ENCODE results near the gene MRPL9.

MRPL9 gene

GRCh38 chr1:151762941-151763921 is at the start of gene MRPL9:
TSS of gene MRPL9 (minus strand) at chr1:151763496. CDS start at chr1:151763479, 17 bp downstream.
- ATAC-seq (ENCODE audit: low read depth) (peak; percentile 99), DNase-seq (ENCODE audit: low spot score in 2 of 2) (peak; percentile 76 to 82)
- Mint-ChIP-seq H3K36me3 (peaks cover 15% of the 10 kb centered on the region), H3K27ac (peak within 1 kb of the TSS; percentile 98), H3K4me3 (peak within 1 kb of the TSS; percentile 96), H3K27me3 (no peaks in the 10 kb centered on the region), H3K9me3 (no peaks in the 10 kb centered on the region), H3K4me1 (peaks cover 13% of the 10 kb centered on the region)

- Mint-ChIP-seq H3K4me3 (no peak overlapping the region), H3K36me3 (no peaks in the 10 kb centered on the region), H3K27me3 (peaks cover 11% of the 10 kb centered on the region), H3K27ac (no peak overlapping the region), H3K9me3 (no peaks in the 10 kb centered on the region), H3K4me1 (peaks cover 8% of the 10 kb centered on the region)
- no peak for DNase-seq (ENCODE audit: low spot score in 2 of 2)
- no peak for ATAC-seq (ENCODE audit: low read depth)
These were observed 47.9 kb upstream of the MRPL9 start for GRCh38 chr1:151811181-151811580.

- peaks cover 6% of the 10 kb centered on the region for H3K4me1 Mint-ChIP-seq
- no peak for ATAC-seq (ENCODE audit: low read depth)
- no peaks in the 10 kb centered on the region for H3K36me3 Mint-ChIP-seq
- no peaks in the 10 kb centered on the region for H3K9me3 Mint-ChIP-seq
- no peak for DNase-seq (ENCODE audit: low spot score in 2 of 2)
- H3K4me3 Mint-ChIP-seq, result no peak overlapping the region
- H3K27me3 Mint-ChIP-seq, result peaks cover 7% of the 10 kb centered on the region
- no peak overlapping the region for H3K27ac Mint-ChIP-seq
These were observed 46.8 kb upstream of the MRPL9 start for GRCh38 chr1:151809985-151810556.

- no peak for ATAC-seq (ENCODE audit: low read depth)
- H3K4me1 Mint-ChIP-seq, result peaks cover 6% of the 10 kb centered on the region
- no peak overlapping the region for H3K27ac Mint-ChIP-seq
- H3K27me3 Mint-ChIP-seq, result peaks cover 5% of the 10 kb centered on the region
- H3K4me3 Mint-ChIP-seq, result no peak overlapping the region
- DNase-seq (ENCODE audit: low spot score in 2 of 2), result no peak
- no peaks in the 10 kb centered on the region for H3K36me3 Mint-ChIP-seq
- H3K9me3 Mint-ChIP-seq, result no peaks in the 10 kb centered on the region
These were observed 46.1 kb upstream of the MRPL9 start for GRCh38 chr1:151809290-151809984.

- Mint-ChIP-seq H3K9me3 (no peaks in the 10 kb centered on the region), H3K4me1 (peaks cover 6% of the 10 kb centered on the region), H3K36me3 (no peaks in the 10 kb centered on the region), H3K27me3 (peaks cover 2% of the 10 kb centered on the region), H3K27ac (no peak overlapping the region), H3K4me3 (no peak overlapping the region)
- no peak for ATAC-seq (ENCODE audit: low read depth)
- no peak for DNase-seq (ENCODE audit: low spot score in 2 of 2)
These were observed 44.5 kb upstream of the MRPL9 start for GRCh38 chr1:151807766-151808165.

- Mint-ChIP-seq H3K4me3 (no peak overlapping the region), H3K4me1 (peaks cover 6% of the 10 kb centered on the region), H3K9me3 (no peaks in the 10 kb centered on the region), H3K27me3 (peaks cover 2% of the 10 kb centered on the region), H3K36me3 (no peaks in the 10 kb centered on the region), H3K27ac (no peak overlapping the region)
- ATAC-seq (ENCODE audit: low read depth) (no peak), DNase-seq (ENCODE audit: low spot score in 2 of 2) (no peak)
These were observed 43.8 kb upstream of the MRPL9 start for GRCh38 chr1:151807131-151807530.

GRCh38 chr1:151806170-151806569 is 42.9 kb upstream of the MRPL9 start:
- DNase-seq (ENCODE audit: low spot score in 2 of 2), result no peak
- Mint-ChIP-seq H3K4me1 (peaks cover 6% of the 10 kb centered on the region), H3K36me3 (no peaks in the 10 kb centered on the region), H3K27me3 (peaks cover 2% of the 10 kb centered on the region), H3K4me3 (no peak overlapping the region), H3K9me3 (no peaks in the 10 kb centered on the region), H3K27ac (no peak overlapping the region)
- no peak for ATAC-seq (ENCODE audit: low read depth)

- Mint-ChIP-seq H3K27ac (no peak within 1 kb of the TSS), H3K27me3 (peaks cover 5% of the 10 kb centered on the region), H3K36me3 (no peaks in the 10 kb centered on the region), H3K9me3 (no peaks in the 10 kb centered on the region), H3K4me3 (no peak within 1 kb of the TSS), H3K4me1 (peaks cover 6% of the 10 kb centered on the region)
- DNase-seq (ENCODE audit: low spot score in 2 of 2) (no peak), ATAC-seq (ENCODE audit: low read depth) (no peak)
These were observed 41.9 kb upstream of the MRPL9 start, which contains the start of gene LINGO4 for GRCh38 chr1:151805066-151805820. TSS of gene LINGO4 (minus strand) at chr1:151805419. CDS start at chr1:151802704, 2,715 bp downstream.

GRCh38 chr1:151803915-151804314 is 40.6 kb upstream of the MRPL9 start:
- H3K36me3 Mint-ChIP-seq, result peaks cover 2% of the 10 kb centered on the region
- peaks cover 9% of the 10 kb centered on the region for H3K27me3 Mint-ChIP-seq
- H3K4me1 Mint-ChIP-seq, result peaks cover 6% of the 10 kb centered on the region
- ATAC-seq (ENCODE audit: low read depth) (no peak), DNase-seq (ENCODE audit: low spot score in 2 of 2) (no peak)
- H3K27ac Mint-ChIP-seq, result no peak overlapping the region
- H3K4me3 Mint-ChIP-seq, result no peak overlapping the region
- H3K9me3 Mint-ChIP-seq, result no peaks in the 10 kb centered on the region

- peaks cover 8% of the 10 kb centered on the region for H3K27me3 Mint-ChIP-seq
- H3K4me1 Mint-ChIP-seq, result peaks cover 6% of the 10 kb centered on the region
- H3K4me3 Mint-ChIP-seq, result no peak overlapping the region
- DNase-seq (ENCODE audit: low spot score in 2 of 2) (no peak), ATAC-seq (ENCODE audit: low read depth) (no peak)
- no peak overlapping the region for H3K27ac Mint-ChIP-seq
- peaks cover 2% of the 10 kb centered on the region for H3K36me3 Mint-ChIP-seq
- no peaks in the 10 kb centered on the region for H3K9me3 Mint-ChIP-seq
These were observed 39.9 kb upstream of the MRPL9 start for GRCh38 chr1:151803164-151803563.

- no peak for DNase-seq (ENCODE audit: low spot score in 2 of 2)
- ATAC-seq (ENCODE audit: low read depth), result no peak
- Mint-ChIP-seq H3K27me3 (peaks cover 8% of the 10 kb centered on the region), H3K36me3 (peaks cover 2% of the 10 kb centered on the region), H3K4me3 (no peak overlapping the region), H3K4me1 (no peaks in the 10 kb centered on the region), H3K27ac (no peak overlapping the region), H3K9me3 (no peaks in the 10 kb centered on the region)
These were observed 39.1 kb upstream of the MRPL9 start for GRCh38 chr1:151802372-151802771.

- Mint-ChIP-seq H3K4me3 (no peak overlapping the region), H3K4me1 (no peaks in the 10 kb centered on the region), H3K9me3 (no peaks in the 10 kb centered on the region), H3K36me3 (peaks cover 2% of the 10 kb centered on the region), H3K27me3 (peaks cover 8% of the 10 kb centered on the region), H3K27ac (no peak overlapping the region)
- DNase-seq (ENCODE audit: low spot score in 2 of 2), result no peak
- ATAC-seq (ENCODE audit: low read depth), result no peak
These were observed 38.5 kb upstream of the MRPL9 start for GRCh38 chr1:151801846-151802245.

GRCh38 chr1:151801310-151801820 is 38.1 kb upstream of the MRPL9 start:
- peaks cover 2% of the 10 kb centered on the region for H3K36me3 Mint-ChIP-seq
- no peaks in the 10 kb centered on the region for H3K9me3 Mint-ChIP-seq
- DNase-seq (ENCODE audit: low spot score in 2 of 2), result no peak
- ATAC-seq (ENCODE audit: low read depth), result no peak
- H3K4me1 Mint-ChIP-seq, result no peaks in the 10 kb centered on the region
- no peak overlapping the region for H3K27ac Mint-ChIP-seq
- H3K4me3 Mint-ChIP-seq, result no peak overlapping the region
- H3K27me3 Mint-ChIP-seq, result peaks cover 8% of the 10 kb centered on the region

Measured in memory B cell (primary cell).